ENCODE data around the gene CHST4. TPM values are rescaled to one million over a fixed set of nuclear protein-coding genes. Genes with fewer than 3 reads are reported as not detected.
"Not testable (repeated sequence)": the region's sequence is repeated elsewhere in the genome, so short reads cannot be mapped to it uniquely, and the experiment has no call there.

Gene CHST4
- total and polyA plus RNA-seq, 2 experiments from 2014 or later, result not detected

DNA sequence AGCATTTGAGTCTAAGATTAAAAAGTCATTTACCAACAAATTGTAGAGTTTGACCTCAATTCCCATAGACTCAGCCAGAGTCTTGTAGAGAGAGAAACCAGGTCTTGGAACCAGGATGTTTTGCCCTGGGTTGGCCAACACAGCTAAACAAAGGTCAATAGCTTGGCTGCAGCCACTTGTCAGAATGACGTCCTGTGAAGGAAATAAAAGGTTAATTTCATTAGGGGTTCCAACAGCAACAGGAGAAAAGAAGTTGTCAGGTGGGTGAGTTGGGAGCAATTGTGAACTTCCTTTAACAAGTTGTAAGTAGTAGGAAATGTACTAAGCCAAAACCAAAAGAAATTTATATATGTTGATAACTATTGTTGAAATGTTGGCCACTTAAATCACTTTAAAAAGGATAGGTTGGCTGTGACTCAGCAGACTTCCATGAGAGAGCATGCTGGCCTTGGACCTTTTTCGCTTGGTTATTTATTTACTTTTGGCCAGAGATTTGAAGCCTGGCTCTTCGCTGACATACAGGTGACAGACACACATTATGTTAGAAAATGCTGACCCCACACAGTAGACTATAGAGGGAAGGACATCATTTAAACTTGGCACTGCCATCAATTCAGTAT is 46.4 kb downstream of the CHST4 start:
- Histone ChIP-seq H3K27me3 (no peaks in the 10 kb centered on the region), H3K4me3 (no peak overlapping the region), H3K27ac (no peak overlapping the region), H3K36me3 (no peaks in the 10 kb centered on the region), H3K4me1 (ENCODE audit: low read depth) (peaks cover 10% of the 10 kb centered on the region), H3K9me3 (ENCODE audit: low read depth) (no peaks in the 10 kb centered on the region)
- no peak for DNase-seq (ENCODE audit: low read depth in 1 of 2, low spot score in 1 of 2)
- TF ChIP-seq, protein P1, sequence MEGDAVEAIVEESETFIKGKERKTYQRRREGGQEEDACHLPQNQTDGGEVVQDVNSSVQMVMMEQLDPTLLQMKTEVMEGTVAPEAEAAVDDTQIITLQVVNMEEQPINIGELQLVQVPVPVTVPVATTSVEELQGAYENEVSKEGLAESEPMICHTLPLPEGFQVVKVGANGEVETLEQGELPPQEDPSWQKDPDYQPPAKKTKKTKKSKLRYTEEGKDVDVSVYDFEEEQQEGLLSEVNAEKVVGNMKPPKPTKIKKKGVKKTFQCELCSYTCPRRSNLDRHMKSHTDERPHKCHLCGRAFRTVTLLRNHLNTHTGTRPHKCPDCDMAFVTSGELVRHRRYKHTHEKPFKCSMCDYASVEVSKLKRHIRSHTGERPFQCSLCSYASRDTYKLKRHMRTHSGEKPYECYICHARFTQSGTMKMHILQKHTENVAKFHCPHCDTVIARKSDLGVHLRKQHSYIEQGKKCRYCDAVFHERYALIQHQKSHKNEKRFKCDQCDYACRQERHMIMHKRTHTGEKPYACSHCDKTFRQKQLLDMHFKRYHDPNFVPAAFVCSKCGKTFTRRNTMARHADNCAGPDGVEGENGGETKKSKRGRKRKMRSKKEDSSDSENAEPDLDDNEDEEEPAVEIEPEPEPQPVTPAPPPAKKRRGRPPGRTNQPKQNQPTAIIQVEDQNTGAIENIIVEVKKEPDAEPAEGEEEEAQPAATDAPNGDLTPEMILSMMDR (IDR thresholded peaks at IDR 0.05; ENCODE audit: low read depth, low read length), result no peak

DNA sequence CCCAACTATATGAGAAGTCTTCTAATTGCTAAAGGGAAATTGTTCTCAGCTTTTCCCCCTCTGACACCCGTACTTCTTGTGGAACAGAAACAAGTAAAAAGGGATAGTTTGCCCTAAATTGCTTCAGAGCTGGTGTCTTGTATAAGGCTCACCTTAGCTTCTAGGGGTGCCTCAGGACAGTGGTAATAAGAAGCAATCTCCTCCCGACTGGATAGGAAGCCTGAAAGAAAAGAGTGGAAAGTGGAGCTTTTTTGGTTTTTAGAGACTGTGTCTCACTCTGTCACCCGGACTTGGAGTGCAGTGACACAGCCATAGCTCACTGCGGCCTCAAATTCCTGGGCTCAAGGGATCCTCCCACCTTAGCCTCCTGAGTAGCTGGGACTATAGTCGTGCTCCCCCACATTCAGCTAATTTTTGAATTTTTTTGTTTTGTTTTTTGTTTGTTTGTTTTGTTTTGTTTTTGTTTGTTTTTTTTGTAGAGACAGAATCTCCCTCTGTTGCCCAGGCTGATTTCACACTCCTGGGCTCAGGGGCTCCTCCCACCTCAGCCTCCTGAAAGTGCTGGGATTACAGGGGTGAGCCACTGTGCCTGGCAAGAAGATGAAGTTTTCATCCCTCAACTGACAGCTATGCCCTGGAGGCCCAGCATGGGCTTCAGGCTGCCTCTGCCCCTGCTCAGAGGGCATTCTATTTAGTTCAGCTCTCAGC is 47.3 kb downstream of the CHST4 start:
- Histone ChIP-seq H3K27me3 (no peaks in the 10 kb centered on the region), H3K4me1 (ENCODE audit: low read depth) (peaks cover 10% of the 10 kb centered on the region), H3K27ac (no peak overlapping the region), H3K4me3 (no peak overlapping the region), H3K36me3 (no peaks in the 10 kb centered on the region), H3K9me3 (ENCODE audit: low read depth) (no peaks in the 10 kb centered on the region)
- no peak for DNase-seq (ENCODE audit: low read depth in 1 of 2, low spot score in 1 of 2)
- TF ChIP-seq, protein P1 (IDR thresholded peaks at IDR 0.05; ENCODE audit: low read depth, low read length), result no peak

DNA sequence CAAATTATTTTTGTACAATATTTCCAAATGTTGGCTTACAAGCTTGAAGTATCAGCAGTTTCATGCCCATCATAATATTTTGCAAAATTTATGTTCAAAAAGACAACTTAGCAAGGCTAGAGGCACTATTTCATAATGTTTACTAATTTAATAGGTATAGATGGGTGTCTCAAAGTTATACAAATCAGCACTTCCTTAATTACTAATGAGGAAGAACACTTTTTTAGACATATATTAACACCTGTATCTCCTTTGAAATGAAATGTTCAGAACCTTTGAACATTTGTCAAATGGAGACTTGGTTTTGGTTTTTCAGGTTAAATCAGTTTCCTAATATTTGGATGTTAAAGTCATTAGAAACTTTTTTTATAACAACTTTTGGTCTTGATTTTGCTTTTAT is 48.5 kb downstream of the CHST4 start:
- H3K4me1 ChIP-seq (ENCODE audit: low read depth), result peaks cover 10% of the 10 kb centered on the region
- TF ChIP-seq, protein P1 (IDR thresholded peaks at IDR 0.05; ENCODE audit: low read depth, low read length), result no peak
- H3K27me3 ChIP-seq, result no peaks in the 10 kb centered on the region
- H3K9me3 ChIP-seq (ENCODE audit: low read depth), result no peaks in the 10 kb centered on the region
- H3K4me3 ChIP-seq, result no peak overlapping the region
- no peaks in the 10 kb centered on the region for H3K36me3 ChIP-seq
- DNase-seq (ENCODE audit: low read depth in 1 of 2, low spot score in 1 of 2), result no peak
- no peak overlapping the region for H3K27ac ChIP-seq

DNA sequence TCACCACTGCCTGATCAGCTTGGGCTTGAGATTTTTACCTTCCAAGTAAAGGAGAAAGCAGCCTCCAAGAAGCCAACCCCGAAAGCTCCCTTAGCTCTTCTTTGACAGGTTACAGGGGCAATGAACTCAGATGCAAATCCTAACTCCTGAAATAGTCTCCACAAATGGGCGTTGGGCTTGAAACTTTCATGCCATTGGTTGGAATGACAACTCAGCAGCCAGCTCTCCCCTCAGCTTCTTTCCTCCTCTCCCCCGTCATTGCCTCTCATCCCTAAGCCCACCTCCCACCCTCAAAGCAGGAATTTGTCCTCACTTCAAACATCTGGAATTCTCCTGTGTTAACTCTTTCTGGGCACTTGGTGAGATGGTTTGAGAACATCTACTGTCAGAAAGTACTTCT is 50.7 kb downstream of the CHST4 start, which contains the start of gene TAT:
TAT (minus strand) TSS at position 122 of the 400 bp plus-strand sequence. CDS start 677 bp downstream, outside the sequence.
- no peak for DNase-seq (ENCODE audit: low read depth in 1 of 2, low spot score in 1 of 2)
- Histone ChIP-seq H3K9me3 (ENCODE audit: low read depth) (no peaks in the 10 kb centered on the region), H3K4me3 (no peak within 1 kb of the TSS), H3K27me3 (no peaks in the 10 kb centered on the region), H3K4me1 (ENCODE audit: low read depth) (peaks cover 3% of the 10 kb centered on the region), H3K27ac (no peak within 1 kb of the TSS), H3K36me3 (no peaks in the 10 kb centered on the region)
- TF ChIP-seq, protein P1 (IDR thresholded peaks at IDR 0.05; ENCODE audit: low read depth, low read length), result no peak

DNA sequence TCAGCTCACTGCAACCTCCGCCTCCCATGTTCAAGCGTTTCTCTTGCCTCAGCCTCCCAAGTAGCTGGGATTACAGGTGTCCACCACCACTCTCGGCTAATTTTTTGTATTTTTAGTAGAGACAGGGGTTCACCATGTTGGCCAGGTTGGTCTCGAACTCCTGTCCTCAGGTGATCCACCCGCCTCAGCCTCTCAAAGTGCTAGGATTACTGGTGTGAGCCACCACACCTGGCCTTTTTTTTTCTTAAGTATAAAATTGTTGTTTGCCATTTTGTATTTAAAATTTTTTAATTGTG is 56.3 kb downstream of the CHST4 start:
- H3K4me3 ChIP-seq; DNase-seq (ENCODE audit: low read depth in 1 of 2, low spot score in 1 of 2); H3K27ac ChIP-seq: not testable (repeated sequence)

DNA sequence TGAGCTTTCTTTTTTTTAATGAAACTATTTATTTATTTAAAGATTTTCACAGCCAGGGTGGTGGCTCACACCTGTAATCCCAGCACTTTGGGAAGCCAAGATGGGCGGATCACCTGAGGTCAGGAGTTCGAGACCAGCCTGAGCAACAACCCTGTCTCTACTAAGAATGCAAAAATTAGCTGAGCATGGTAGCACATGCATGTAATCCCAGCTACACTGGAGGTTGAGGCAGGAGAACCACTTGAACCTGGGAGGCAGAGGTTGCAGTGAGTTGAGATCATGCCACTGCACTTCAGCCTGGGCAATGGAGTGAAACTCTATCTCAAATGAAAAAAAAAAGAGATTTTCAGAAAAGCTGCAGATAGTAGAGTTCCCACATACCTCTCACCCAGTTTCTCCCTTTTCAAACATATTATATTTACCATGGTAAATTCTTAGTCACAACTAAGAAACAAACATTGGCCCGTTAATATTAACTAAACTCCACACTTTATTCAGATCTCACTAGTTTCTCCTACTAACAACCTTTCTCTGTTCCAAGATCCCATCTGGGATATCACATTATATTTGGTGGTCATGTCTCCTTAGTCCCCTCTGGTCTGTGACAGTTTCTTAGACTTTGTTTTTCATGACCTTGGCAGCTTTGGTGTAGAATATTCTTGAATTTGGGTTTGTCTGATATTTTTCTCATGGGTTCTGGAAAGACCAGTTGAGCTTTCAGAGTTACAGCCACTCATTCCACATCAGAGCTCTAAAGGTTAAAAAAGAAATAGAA is 58.5 kb downstream of the CHST4 start:
- TF ChIP-seq, protein P1 (IDR thresholded peaks at IDR 0.05; ENCODE audit: low read depth, low read length), result no peak
- H3K27ac ChIP-seq, result no peak overlapping the region
- H3K4me3 ChIP-seq, result no peak overlapping the region
- DNase-seq (ENCODE audit: low read depth in 1 of 2, low spot score in 1 of 2), result no peak
- H3K9me3 ChIP-seq (ENCODE audit: low read depth), result no peaks in the 10 kb centered on the region
- no peaks in the 10 kb centered on the region for H3K4me1 ChIP-seq (ENCODE audit: low read depth)
- H3K36me3 ChIP-seq, result no peaks in the 10 kb centered on the region
- H3K27me3 ChIP-seq, result peaks cover 7% of the 10 kb centered on the region

More for the DNA sequence above, 56.3 kb downstream of the CHST4 start:
- H3K4me1 ChIP-seq (ENCODE audit: low read depth); H3K36me3 ChIP-seq; H3K9me3 ChIP-seq (ENCODE audit: low read depth); H3K27me3 ChIP-seq: not testable (repeated sequence)

Data from cardiac muscle cell (in vitro differentiated cells and primary cell).